NT2/D1 (cell line): Measurements from ENCODE around the gene SBF2.

Experiments used
- DNase-seq: peaks from one replicate; pipeline ENCODE4 v3.0.0-alpha.2; 2011; ENCODE audit warnings: low read depth, low spot score
- H3K27me3 ChIP-seq: 2 replicates; pipeline ENCODE4 v1.6.0; 2011; ENCODE audit warnings: mild to moderate bottlenecking; ENCODE audit not compliant: insufficient read length, insufficient read depth
- H3K36me3 ChIP-seq: 2 replicates; pipeline ENCODE4 v1.6.1; 2011; ENCODE audit warnings: mild to moderate bottlenecking, low read length, mixed read lengths; ENCODE audit not compliant: insufficient read depth, insufficient read length
- H3K4me1 ChIP-seq: 2 replicates; pipeline ENCODE4 v1.5.1; 2011; ENCODE audit not compliant: insufficient read depth, insufficient read length
- H3K4me3 ChIP-seq: 2 replicates; pipeline ENCODE4 v1.5.1; 2011; ENCODE audit warnings: low read depth; ENCODE audit not compliant: insufficient read length
- H3K9ac ChIP-seq: 2 replicates; pipeline ENCODE4 v1.6.0; 2011; ENCODE audit warnings: low read depth; ENCODE audit not compliant: insufficient read length
- H3K9me3 ChIP-seq: 2 replicates; pipeline ENCODE4 v1.5.1; 2011; ENCODE audit warnings: mild to moderate bottlenecking, low read length; ENCODE audit not compliant: insufficient read depth
- SUZ12 ChIP-seq: IDR thresholded peaks from 2 replicates; pipeline ENCODE4 v1.6.1; 2011; ENCODE audit not compliant: insufficient read length, insufficient read depth; ENCODE audit errors: extremely low read depth
- YY1 ChIP-seq: IDR thresholded peaks from 2 replicates; pipeline ENCODE4 v1.6.1; 2011; ENCODE audit not compliant: insufficient read length, insufficient read depth
- ZNF274 ChIP-seq: IDR thresholded peaks from 2 replicates; pipeline ENCODE4 v1.6.1; 2011; ENCODE audit warnings: mild to moderate bottlenecking, low read depth, low read length

Gene SBF2

DNA sequence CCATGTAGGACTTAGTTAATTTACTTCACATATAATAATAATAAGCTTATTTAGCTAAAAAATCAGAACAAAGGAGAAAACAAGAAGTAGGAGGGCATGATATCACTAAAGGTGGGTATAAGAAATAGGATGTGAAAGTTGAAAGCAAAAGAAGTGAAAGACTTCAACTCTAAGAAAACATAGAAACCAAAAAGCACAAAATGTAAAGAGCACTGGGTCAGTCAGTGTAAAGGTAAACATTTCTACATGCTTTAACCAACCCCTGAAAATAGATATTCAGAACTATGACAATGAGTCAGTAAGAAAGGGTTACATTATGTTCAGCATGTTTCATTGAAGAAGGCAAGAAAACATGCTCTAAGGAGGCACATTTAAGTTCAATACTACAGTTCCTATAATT lies 331.3 kb downstream of the SBF2 start:
- Histone ChIP-seq H3K27me3 (no peaks in the 10 kb centered on the region), H3K4me1 (no peaks in the 10 kb centered on the region), H3K9me3 (no peaks in the 10 kb centered on the region), H3K4me3 (no peak overlapping the region), H3K36me3 (no peaks in the 10 kb centered on the region), H3K9ac (no peak overlapping the region)
- DNase-seq, result no peak
- TF ChIP-seq ZNF274 (no peak), SUZ12 (no peak), YY1 (no peak)

DNA sequence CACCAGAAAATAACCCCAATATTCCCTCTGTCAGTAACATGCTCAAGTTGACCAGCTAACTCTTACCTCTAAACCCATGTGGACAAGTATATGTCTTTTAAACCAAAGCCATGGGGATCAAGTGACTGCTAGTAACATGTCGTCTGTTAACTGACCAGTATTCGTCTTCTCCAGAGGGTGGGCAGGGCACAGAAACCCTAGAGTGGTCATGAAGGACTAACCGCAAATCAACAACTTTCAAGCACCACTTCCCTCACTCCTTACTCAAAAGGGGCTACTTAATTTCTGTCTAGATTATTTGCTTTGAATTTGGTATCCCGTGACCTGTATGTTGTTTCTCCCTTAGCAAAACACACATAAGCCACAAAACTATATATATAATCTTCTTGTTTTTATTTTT lies 336.9 kb downstream of the SBF2 start:
- Histone ChIP-seq H3K36me3 (no peaks in the 10 kb centered on the region), H3K9me3 (no peaks in the 10 kb centered on the region), H3K4me1 (no peaks in the 10 kb centered on the region), H3K4me3 (no peak overlapping the region), H3K9ac (no peak overlapping the region), H3K27me3 (no peaks in the 10 kb centered on the region)
- no peak for TF ChIP-seq YY1
- DNase-seq, result no peak

DNA sequence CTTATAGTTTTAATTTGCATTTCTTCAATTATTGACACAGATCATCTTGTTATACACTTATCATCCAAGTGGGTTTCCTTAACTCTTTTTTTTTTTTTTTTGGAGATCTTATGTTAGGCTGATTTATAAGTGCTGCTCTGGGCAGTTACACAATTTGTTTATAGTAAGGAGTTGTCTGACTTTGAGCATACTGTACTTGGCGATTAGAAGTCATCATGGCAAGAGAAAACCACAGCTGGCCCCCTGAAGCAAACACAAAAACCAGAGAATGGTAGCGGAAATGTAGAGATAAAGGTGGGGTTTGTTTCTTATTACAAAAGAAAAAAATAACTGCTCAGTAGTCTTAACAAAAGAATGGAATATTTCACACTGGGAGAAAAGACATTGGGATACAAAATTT lies 337.5 kb downstream of the SBF2 start:
- Histone ChIP-seq H3K36me3 (no peaks in the 10 kb centered on the region), H3K9ac (no peak overlapping the region), H3K4me1 (no peaks in the 10 kb centered on the region), H3K4me3 (no peak overlapping the region), H3K27me3 (no peaks in the 10 kb centered on the region), H3K9me3 (no peaks in the 10 kb centered on the region)
- TF ChIP-seq SUZ12, result no peak
- no peak for TF ChIP-seq ZNF274
- no peak for TF ChIP-seq YY1
- no peak for DNase-seq

DNA sequence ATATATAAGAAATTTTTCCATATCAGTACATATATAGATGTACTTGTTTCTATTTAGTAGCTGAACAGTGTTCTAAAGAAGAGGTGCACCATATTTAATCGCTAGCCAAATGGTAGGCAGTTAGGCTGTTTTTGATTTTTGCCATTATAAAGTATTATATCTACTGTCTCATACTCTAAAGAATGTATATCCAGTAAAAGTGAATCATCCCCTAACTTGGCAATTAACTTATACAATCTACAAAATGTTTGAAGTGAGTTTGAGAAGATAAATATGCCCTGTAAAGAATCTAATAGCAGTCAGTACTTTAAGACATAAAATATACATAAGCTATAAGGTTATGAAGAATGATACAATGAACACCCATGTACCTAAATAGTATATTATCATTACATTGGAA lies 338.6 kb downstream of the SBF2 start:
- Histone ChIP-seq H3K36me3 (no peaks in the 10 kb centered on the region), H3K9ac (no peak overlapping the region), H3K27me3 (no peaks in the 10 kb centered on the region), H3K9me3 (no peaks in the 10 kb centered on the region), H3K4me1 (no peaks in the 10 kb centered on the region), H3K4me3 (no peak overlapping the region)
- no peak for TF ChIP-seq SUZ12
- TF ChIP-seq YY1, result no peak
- no peak for TF ChIP-seq ZNF274
- DNase-seq, result no peak

DNA sequence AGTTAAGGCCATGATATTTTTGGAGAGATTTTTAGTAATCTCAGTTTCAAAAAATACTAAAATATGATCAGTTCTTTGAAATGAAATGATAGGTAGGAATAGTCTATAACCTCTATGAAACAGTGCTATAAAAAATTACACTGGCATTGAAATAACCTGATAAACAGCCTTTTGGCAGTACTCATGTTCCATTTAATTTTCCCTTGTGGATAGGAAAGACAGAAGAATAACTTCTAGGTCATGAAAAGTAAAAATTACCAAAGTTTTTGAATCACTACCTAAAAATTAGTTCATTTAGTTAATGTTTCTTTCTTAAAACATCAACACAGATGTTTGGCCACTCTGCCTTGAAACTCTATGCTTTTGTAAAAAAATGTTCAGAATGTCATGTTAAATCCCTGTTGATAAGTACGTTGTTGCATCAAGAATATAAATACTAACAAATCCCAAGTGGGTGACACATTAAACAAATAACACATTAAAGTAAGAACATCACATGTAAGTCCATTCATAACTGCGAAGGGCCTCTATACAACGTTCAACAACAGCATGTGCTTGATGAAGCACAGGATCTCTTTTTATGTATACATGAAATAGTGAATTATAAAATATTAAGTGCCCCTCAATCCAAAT lies 339.9 kb downstream of the SBF2 start:
- no peak overlapping the region for H3K4me3 ChIP-seq
- H3K36me3 ChIP-seq, result no peaks in the 10 kb centered on the region
- H3K9me3 ChIP-seq, result no peaks in the 10 kb centered on the region
- TF ChIP-seq YY1, result no peak
- TF ChIP-seq SUZ12, result no peak
- no peak for TF ChIP-seq ZNF274
- no peak overlapping the region for H3K9ac ChIP-seq
- no peaks in the 10 kb centered on the region for H3K27me3 ChIP-seq
- no peaks in the 10 kb centered on the region for H3K4me1 ChIP-seq
- no peak for DNase-seq

DNA sequence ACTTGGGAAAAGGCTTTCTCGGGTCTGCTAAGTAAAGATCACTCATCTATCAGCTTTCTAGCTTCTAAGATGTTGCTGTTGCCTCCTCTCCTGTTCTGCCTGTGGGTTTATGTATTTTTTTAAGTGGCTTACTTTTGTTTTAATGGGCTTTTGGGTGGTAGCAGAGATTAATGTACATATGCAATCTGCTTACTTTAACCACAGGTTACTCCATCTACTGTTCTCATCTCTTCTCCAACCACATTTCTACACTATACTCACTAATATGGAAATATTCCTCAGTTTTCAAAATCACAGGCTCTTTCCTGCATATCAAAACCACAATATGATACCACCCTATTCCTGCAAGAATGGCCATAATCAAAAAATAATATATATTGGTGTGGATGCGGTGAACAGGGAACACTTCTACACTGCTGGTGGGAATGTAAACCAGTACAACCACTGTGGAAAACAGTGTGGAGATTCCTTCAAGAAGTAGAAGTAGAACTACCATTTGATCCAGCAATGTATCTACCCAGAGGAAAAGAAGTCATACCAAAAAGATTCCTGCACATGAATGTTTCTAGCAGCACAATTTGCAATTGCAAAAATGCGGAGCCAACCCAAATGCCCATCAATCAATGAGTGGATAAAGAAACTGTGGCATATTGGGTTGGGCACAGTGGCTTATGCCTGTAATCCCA lies 341.4 kb downstream of the SBF2 start:
- DNase-seq, result no peak
- no peak for TF ChIP-seq YY1
- TF ChIP-seq SUZ12, result no peak
- no peak for TF ChIP-seq ZNF274
- H3K9me3 ChIP-seq, result no peaks in the 10 kb centered on the region
- H3K4me1 ChIP-seq, result no peaks in the 10 kb centered on the region
- H3K27me3 ChIP-seq, result no peaks in the 10 kb centered on the region
- H3K36me3 ChIP-seq, result no peaks in the 10 kb centered on the region
- H3K9ac ChIP-seq, result no peak overlapping the region
- H3K4me3 ChIP-seq, result no peak overlapping the region

DNA sequence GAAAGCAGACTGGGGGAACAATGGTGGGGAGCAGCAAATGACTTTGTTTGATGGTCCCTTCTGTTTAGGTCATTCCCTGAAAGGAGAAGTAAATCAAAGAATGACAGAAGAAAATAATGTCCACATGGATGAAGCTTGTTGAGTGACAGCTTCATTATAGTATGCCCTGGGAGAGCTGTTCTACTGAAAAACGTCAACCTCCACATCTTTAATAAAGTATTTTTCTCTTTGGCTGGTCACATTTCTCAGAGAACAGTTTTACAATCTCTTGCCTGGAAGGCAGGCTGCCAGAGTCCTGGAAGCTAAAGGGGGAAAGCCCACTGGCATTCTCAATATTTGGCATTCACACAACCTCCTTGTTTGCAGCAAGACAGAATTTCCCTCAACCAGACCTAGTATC lies 342.2 kb downstream of the SBF2 start:
- Histone ChIP-seq H3K9ac (no peak overlapping the region), H3K36me3 (no peaks in the 10 kb centered on the region), H3K4me3 (no peak overlapping the region), H3K27me3 (no peaks in the 10 kb centered on the region), H3K9me3 (no peaks in the 10 kb centered on the region), H3K4me1 (no peaks in the 10 kb centered on the region)
- no peak for DNase-seq
- TF ChIP-seq ZNF274 (no peak), SUZ12 (no peak), YY1 (no peak)
